ENCODE results near the gene SH3PXD2B.
A peak's percentile ranks its signal among the peaks of the same experiment; 100 is the strongest.
"Not testable (repeated sequence)": the region's sequence is repeated elsewhere in the genome, so short reads cannot be mapped to it uniquely, and the experiment has no call there.

The SH3PXD2B gene

GRCh38 chr5:172294831-172295230, 159.5 kb downstream of the SH3PXD2B start:
- DNase-seq (ENCODE audit: low read depth in 2 of 2), result no peak

- no peak for DNase-seq (ENCODE audit: low read depth in 2 of 2)
These were observed 160.5 kb downstream of the SH3PXD2B start for GRCh38 chr5:172293745-172294342.

- peak; percentile 26 to 44 for DNase-seq (ENCODE audit: low read depth in 2 of 2)
These were observed 161.1 kb downstream of the SH3PXD2B start for GRCh38 chr5:172293054-172293744.

GRCh38 chr5:172291837-172292236, 162.5 kb downstream of the SH3PXD2B start:
- DNase-seq (ENCODE audit: low read depth in 2 of 2), result not testable (repeated sequence)

- DNase-seq (ENCODE audit: low read depth in 2 of 2), result no peak
These were observed 165.9 kb downstream of the SH3PXD2B start for GRCh38 chr5:172288465-172288864.

- DNase-seq (ENCODE audit: low read depth in 2 of 2), result not testable (repeated sequence)
These were observed 167.2 kb downstream of the SH3PXD2B start for GRCh38 chr5:172287140-172287539.

GRCh38 chr5:172285226-172286143, 168.8 kb downstream of the SH3PXD2B start:
- no peak for DNase-seq (ENCODE audit: low read depth in 2 of 2)

GRCh38 chr5:172284611-172284980, 169.7 kb downstream of the SH3PXD2B start:
- DNase-seq (ENCODE audit: low read depth in 2 of 2), result no peak

GRCh38 chr5:172283862-172284610, 170.3 kb downstream of the SH3PXD2B start:
- peak; percentile 65 to 83 for DNase-seq (ENCODE audit: low read depth in 2 of 2)

GRCh38 chr5:172283020-172283861, 171.1 kb downstream of the SH3PXD2B start, which contains the start of gene UBTD2:
TSS of gene UBTD2 (minus strand) at chr5:172283764. CDS start at chr5:172283665, 99 bp downstream.
- DNase-seq (ENCODE audit: low read depth in 2 of 2), result peak; percentile 57 to 72

GRCh38 chr5:172282272-172283019, 171.9 kb downstream of the SH3PXD2B start:
- no peak for DNase-seq (ENCODE audit: low read depth in 2 of 2)

- no peak for DNase-seq (ENCODE audit: low read depth in 2 of 2)
These were observed 173.0 kb downstream of the SH3PXD2B start for GRCh38 chr5:172281346-172281745.

- no peak for DNase-seq (ENCODE audit: low read depth in 2 of 2)
These were observed 173.4 kb downstream of the SH3PXD2B start for GRCh38 chr5:172280929-172281328.

GRCh38 chr5:172280317-172280716, 174.0 kb downstream of the SH3PXD2B start:
- DNase-seq (ENCODE audit: low read depth in 2 of 2), result no peak

- DNase-seq (ENCODE audit: low read depth in 2 of 2), result no peak
These were observed 176.0 kb downstream of the SH3PXD2B start for GRCh38 chr5:172278356-172278755.

GRCh38 chr5:172276214-172276613, 178.1 kb downstream of the SH3PXD2B start:
- DNase-seq (ENCODE audit: low read depth in 2 of 2), result no peak

Measured in stimulated activated CD4-positive, alpha-beta T cell treated with anti-CD3 and anti-CD28 coated beads, Interleukin-1b, Interleukin-23, amount 100 ng/mL, for 4 hours (primary cell).